ENCODE data around the gene AHR. TPM values are rescaled to one million over a fixed set of nuclear protein-coding genes. Genes with fewer than 3 reads are reported as not detected.

The AHR gene
- total RNA-seq, 1 donor from 2014 or later = 41.0 TPM

- no peak for DNase-seq (ENCODE audit: extremely low spot score, unreplicated experiment)
- Mint-ChIP-seq H3K36me3 (peaks cover 4% of the 10 kb centered on the region), H3K4me1 (ENCODE audit: unreplicated experiment) (peaks cover 4% of the 10 kb centered on the region), H3K9me3 (no peaks in the 10 kb centered on the region), H3K27ac (no peak overlapping the region), H3K4me3 (no peak overlapping the region), H3K27me3 (no peaks in the 10 kb centered on the region)
- no peak for TF ChIP-seq CTCF (conservative IDR thresholded peaks at IDR 0.05)
These were observed 21.0 kb downstream of the AHR start for GRCh38 chr7:17319164-17320101.

GRCh38 chr7:17320102-17320497, 21.6 kb downstream of the AHR start:
- Mint-ChIP-seq H3K4me1 (ENCODE audit: unreplicated experiment) (peaks cover 4% of the 10 kb centered on the region), H3K27ac (no peak overlapping the region), H3K4me3 (no peak overlapping the region), H3K9me3 (no peaks in the 10 kb centered on the region), H3K27me3 (no peaks in the 10 kb centered on the region), H3K36me3 (peaks cover 5% of the 10 kb centered on the region)
- no peak for DNase-seq (ENCODE audit: extremely low spot score, unreplicated experiment)
- TF ChIP-seq CTCF (conservative IDR thresholded peaks at IDR 0.05) = no peak

GRCh38 chr7:17320657-17321056, 22.2 kb downstream of the AHR start:
- Mint-ChIP-seq H3K9me3 (no peaks in the 10 kb centered on the region), H3K27ac (no peak overlapping the region), H3K4me1 (ENCODE audit: unreplicated experiment) (peaks cover 4% of the 10 kb centered on the region), H3K27me3 (no peaks in the 10 kb centered on the region), H3K4me3 (no peak overlapping the region), H3K36me3 (peaks cover 10% of the 10 kb centered on the region)
- DNase-seq (ENCODE audit: extremely low spot score, unreplicated experiment) = no peak
- TF ChIP-seq CTCF (conservative IDR thresholded peaks at IDR 0.05) = no peak

GRCh38 chr7:17325364-17325763, 26.9 kb downstream of the AHR start:
- no peak for DNase-seq (ENCODE audit: extremely low spot score, unreplicated experiment)
- Mint-ChIP-seq H3K27ac (peak overlapping the region; percentile 2), H3K4me3 (no peak overlapping the region), H3K4me1 (ENCODE audit: unreplicated experiment) (no peaks in the 10 kb centered on the region), H3K36me3 (peaks cover 18% of the 10 kb centered on the region), H3K9me3 (no peaks in the 10 kb centered on the region), H3K27me3 (no peaks in the 10 kb centered on the region)
- no peak for TF ChIP-seq CTCF (conservative IDR thresholded peaks at IDR 0.05)

- H3K27ac Mint-ChIP-seq = no peak overlapping the region
- no peak overlapping the region for H3K4me3 Mint-ChIP-seq
- H3K9me3 Mint-ChIP-seq = no peaks in the 10 kb centered on the region
- peaks cover 19% of the 10 kb centered on the region for H3K36me3 Mint-ChIP-seq
- no peak for DNase-seq (ENCODE audit: extremely low spot score, unreplicated experiment)
- TF ChIP-seq CTCF (conservative IDR thresholded peaks at IDR 0.05) = no peak
- H3K27me3 Mint-ChIP-seq = no peaks in the 10 kb centered on the region
- no peaks in the 10 kb centered on the region for H3K4me1 Mint-ChIP-seq (ENCODE audit: unreplicated experiment)
These were observed 27.9 kb downstream of the AHR start for GRCh38 chr7:17326378-17326777.

Data from type B pancreatic cell (in vitro differentiated cells).